Astrocyte (in vitro differentiated cells and primary cell): ENCODE measurements around the gene CECR2.

ENCODE experiments used
- CTCF ChIP-seq: IDR thresholded peaks from 2 replicates; pipeline ENCODE4 v1.5.1; 2011; ENCODE audit warnings: low read depth, mild to moderate bottlenecking, inconsistent platforms, low read length, moderate library complexity; ENCODE audit not compliant: insufficient read depth
- EZH2 ChIP-seq: IDR thresholded peaks from 2 replicates; pipeline ENCODE4 v1.6.1; 2012; ENCODE audit warnings: mild to moderate bottlenecking, low read length, inconsistent platforms; ENCODE audit not compliant: insufficient read depth

- no peak for TF ChIP-seq CTCF
- no peak for TF ChIP-seq EZH2
Measured at GRCh38 chr22:17451316-17451715, 82.1 kb downstream of the CECR2 start.
